ENCODE measurements around the gene BHLHE40. TPM values are rescaled to one million over a fixed set of nuclear protein-coding genes. Genes with fewer than 3 reads are reported as not detected.

Gene BHLHE40
- total and polyA plus RNA-seq, 2 of the 13 experiments (the other 11 are each of a cell fraction or from before 2014, with no cell fraction given): 1.8 to 51.0 TPM

GRCh38 chr3:4978204-4978965 is 852 bp upstream of the BHLHE40 start (continued):
- TF ChIP-seq, protein P1, sequence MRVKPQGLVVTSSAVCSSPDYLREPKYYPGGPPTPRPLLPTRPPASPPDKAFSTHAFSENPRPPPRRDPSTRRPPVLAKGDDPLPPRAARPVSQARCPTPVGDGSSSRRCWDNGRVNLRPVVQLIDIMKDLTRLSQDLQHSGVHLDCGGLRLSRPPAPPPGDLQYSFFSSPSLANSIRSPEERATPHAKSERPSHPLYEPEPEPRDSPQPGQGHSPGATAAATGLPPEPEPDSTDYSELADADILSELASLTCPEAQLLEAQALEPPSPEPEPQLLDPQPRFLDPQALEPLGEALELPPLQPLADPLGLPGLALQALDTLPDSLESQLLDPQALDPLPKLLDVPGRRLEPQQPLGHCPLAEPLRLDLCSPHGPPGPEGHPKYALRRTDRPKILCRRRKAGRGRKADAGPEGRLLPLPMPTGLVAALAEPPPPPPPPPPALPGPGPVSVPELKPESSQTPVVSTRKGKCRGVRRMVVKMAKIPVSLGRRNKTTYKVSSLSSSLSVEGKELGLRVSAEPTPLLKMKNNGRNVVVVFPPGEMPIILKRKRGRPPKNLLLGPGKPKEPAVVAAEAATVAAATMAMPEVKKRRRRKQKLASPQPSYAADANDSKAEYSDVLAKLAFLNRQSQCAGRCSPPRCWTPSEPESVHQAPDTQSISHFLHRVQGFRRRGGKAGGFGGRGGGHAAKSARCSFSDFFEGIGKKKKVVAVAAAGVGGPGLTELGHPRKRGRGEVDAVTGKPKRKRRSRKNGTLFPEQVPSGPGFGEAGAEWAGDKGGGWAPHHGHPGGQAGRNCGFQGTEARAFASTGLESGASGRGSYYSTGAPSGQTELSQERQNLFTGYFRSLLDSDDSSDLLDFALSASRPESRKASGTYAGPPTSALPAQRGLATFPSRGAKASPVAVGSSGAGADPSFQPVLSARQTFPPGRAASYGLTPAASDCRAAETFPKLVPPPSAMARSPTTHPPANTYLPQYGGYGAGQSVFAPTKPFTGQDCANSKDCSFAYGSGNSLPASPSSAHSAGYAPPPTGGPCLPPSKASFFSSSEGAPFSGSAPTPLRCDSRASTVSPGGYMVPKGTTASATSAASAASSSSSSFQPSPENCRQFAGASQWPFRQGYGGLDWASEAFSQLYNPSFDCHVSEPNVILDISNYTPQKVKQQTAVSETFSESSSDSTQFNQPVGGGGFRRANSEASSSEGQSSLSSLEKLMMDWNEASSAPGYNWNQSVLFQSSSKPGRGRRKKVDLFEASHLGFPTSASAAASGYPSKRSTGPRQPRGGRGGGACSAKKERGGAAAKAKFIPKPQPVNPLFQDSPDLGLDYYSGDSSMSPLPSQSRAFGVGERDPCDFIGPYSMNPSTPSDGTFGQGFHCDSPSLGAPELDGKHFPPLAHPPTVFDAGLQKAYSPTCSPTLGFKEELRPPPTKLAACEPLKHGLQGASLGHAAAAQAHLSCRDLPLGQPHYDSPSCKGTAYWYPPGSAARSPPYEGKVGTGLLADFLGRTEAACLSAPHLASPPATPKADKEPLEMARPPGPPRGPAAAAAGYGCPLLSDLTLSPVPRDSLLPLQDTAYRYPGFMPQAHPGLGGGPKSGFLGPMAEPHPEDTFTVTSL (CRISPR knock-in tag; IDR thresholded peaks at IDR 0.05; ENCODE audit: borderline replicate concordance): peak; percentile 79; the same call in 1 of the 2 replicates
- peak; percentile 17 for TF ChIP-seq ZNF792 (CRISPR knock-in tag; IDR thresholded peaks at IDR 0.05)
- TF ChIP-seq ISL2 (CRISPR knock-in tag; IDR thresholded peaks at IDR 0.05): peak; percentile 75
- TF ChIP-seq CREM (IDR thresholded peaks at IDR 0.05): no peak; the same call in 1 of the 2 replicates
- no peak for TF ChIP-seq CREM (CRISPR knock-in tag; IDR thresholded peaks at IDR 0.05)
- 0 out of 2 replicates have a peak, but pooled peaks have one; percentile 75 for TF ChIP-seq ZNF660 (CRISPR knock-in tag; IDR thresholded peaks at IDR 0.05; ENCODE audit: borderline replicate concordance, low read depth)
- TF ChIP-seq ZNF564 (CRISPR knock-in tag; IDR thresholded peaks at IDR 0.05): peak; percentile 90; the same call in 1 of the 2 replicates
- TF ChIP-seq KDM3A (CRISPR knock-in tag; IDR thresholded peaks at IDR 0.05; ENCODE audit: low read depth): peak; percentile 89
- no peak; the same call in none of the 2 replicates for TF ChIP-seq ZNF225 (CRISPR knock-in tag; IDR thresholded peaks at IDR 0.05)
- TF ChIP-seq HNRNPLL (IDR thresholded peaks at IDR 0.05; ENCODE audit: low read depth, low read length, poor library complexity, severe bottlenecking): peak; percentile 81
- peak; percentile 90 for TF ChIP-seq GABPB1 (CRISPR knock-in tag; IDR thresholded peaks at IDR 0.05)
- peak; percentile 81 for TF ChIP-seq ETV6 (CRISPR knock-in tag; conservative IDR thresholded peaks at IDR 0.05)
- no peak for TF ChIP-seq SATB2 (CRISPR knock-in tag; IDR thresholded peaks at IDR 0.05)
- TF ChIP-seq EZH2 (conservative IDR thresholded peaks at IDR 0.05; ENCODE audit: low read depth, low read length): no peak
- TF ChIP-seq, protein P2, sequence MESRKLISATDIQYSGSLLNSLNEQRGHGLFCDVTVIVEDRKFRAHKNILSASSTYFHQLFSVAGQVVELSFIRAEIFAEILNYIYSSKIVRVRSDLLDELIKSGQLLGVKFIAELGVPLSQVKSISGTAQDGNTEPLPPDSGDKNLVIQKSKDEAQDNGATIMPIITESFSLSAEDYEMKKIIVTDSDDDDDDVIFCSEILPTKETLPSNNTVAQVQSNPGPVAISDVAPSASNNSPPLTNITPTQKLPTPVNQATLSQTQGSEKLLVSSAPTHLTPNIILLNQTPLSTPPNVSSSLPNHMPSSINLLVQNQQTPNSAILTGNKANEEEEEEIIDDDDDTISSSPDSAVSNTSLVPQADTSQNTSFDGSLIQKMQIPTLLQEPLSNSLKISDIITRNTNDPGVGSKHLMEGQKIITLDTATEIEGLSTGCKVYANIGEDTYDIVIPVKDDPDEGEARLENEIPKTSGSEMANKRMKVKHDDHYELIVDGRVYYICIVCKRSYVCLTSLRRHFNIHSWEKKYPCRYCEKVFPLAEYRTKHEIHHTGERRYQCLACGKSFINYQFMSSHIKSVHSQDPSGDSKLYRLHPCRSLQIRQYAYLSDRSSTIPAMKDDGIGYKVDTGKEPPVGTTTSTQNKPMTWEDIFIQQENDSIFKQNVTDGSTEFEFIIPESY (CRISPR knock-in tag; IDR thresholded peaks at IDR 0.05): peak; percentile 20
- no peak for TF ChIP-seq ZNF251 (CRISPR knock-in tag; IDR thresholded peaks at IDR 0.05)
- TF ChIP-seq FOXP1 (IDR thresholded peaks at IDR 0.05): no peak
- peak; percentile 62 for TF ChIP-seq FOXP1 (CRISPR knock-in tag; IDR thresholded peaks at IDR 0.05)
- peak; percentile 78 for TF ChIP-seq ELF3 (CRISPR knock-in tag; IDR thresholded peaks at IDR 0.05)
- TF ChIP-seq SIN3B (IDR thresholded peaks at IDR 0.05; ENCODE audit: low read length): no peak
- no peak for TF ChIP-seq ZFP36L2 (CRISPR knock-in tag; IDR thresholded peaks at IDR 0.05)
- peak; percentile 57 for TF ChIP-seq ARHGAP35 (CRISPR knock-in tag; IDR thresholded peaks at IDR 0.05; ENCODE audit: borderline replicate concordance)
